Measurements from ENCODE around the gene OR2A7. TPM values are rescaled to one million over a fixed set of nuclear protein-coding genes. Genes with fewer than 3 reads are reported as not detected.
"Not testable (repeated sequence)": the region's sequence is repeated elsewhere in the genome, so short reads cannot be mapped to it uniquely, and the experiment has no call there.

The OR2A7 gene
- 4.9 TPM for total RNA-seq

GRCh38 chr7:144264692-144265091 lies at the start of gene OR2A7:
Gene OR2A7, minus strand, starts transcription at chr7:144264792. Its CDS starts 5,164 bp downstream, at chr7:144259628.
- intact Hi-C loops (cut with DNase I); H3K27ac ChIP-seq; H3K36me3 ChIP-seq: not testable (repeated sequence)

GRCh38 chr7:144311872-144312469 lies 47.4 kb upstream of the OR2A7 start, which contains the start of gene OR2A1:
Gene OR2A1, plus strand, starts transcription at chr7:144312419. Its CDS starts 5,706 bp downstream, at chr7:144318125.
- not testable (repeated sequence) for H3K27me3 ChIP-seq, H3K9me3 ChIP-seq

More at GRCh38 chr7:144264692-144265091, at the start of gene OR2A7:
- H3K9me3 ChIP-seq; H3K4me3 ChIP-seq; H3K4me1 ChIP-seq; DNase-seq (ENCODE audit: low spot score in 2 of 2); H3K27me3 ChIP-seq: not testable (repeated sequence)

GRCh38 chr7:144311218-144311617 lies 46.6 kb upstream of the OR2A7 start:
- DNase-seq (ENCODE audit: low spot score in 2 of 2); H3K4me1 ChIP-seq; intact Hi-C loops (cut with DNase I); H3K4me3 ChIP-seq; H3K36me3 ChIP-seq; H3K27ac ChIP-seq; H3K9me3 ChIP-seq; H3K27me3 ChIP-seq: not testable (repeated sequence)

More at GRCh38 chr7:144311872-144312469, 47.4 kb upstream of the OR2A7 start, which contains the start of gene OR2A1:
- DNase-seq (ENCODE audit: low spot score in 2 of 2); intact Hi-C loops (cut with DNase I); H3K36me3 ChIP-seq; H3K4me3 ChIP-seq; H3K27ac ChIP-seq; H3K4me1 ChIP-seq: not testable (repeated sequence)

- H3K36me3 ChIP-seq; H3K9me3 ChIP-seq; DNase-seq (ENCODE audit: low spot score in 2 of 2); intact Hi-C loops (cut with DNase I); H3K4me3 ChIP-seq; H3K27me3 ChIP-seq; H3K27ac ChIP-seq; H3K4me1 ChIP-seq: not testable (repeated sequence)
These were observed 45.1 kb upstream of the OR2A7 start for GRCh38 chr7:144309702-144310101.

- H3K9me3 ChIP-seq; H3K36me3 ChIP-seq; intact Hi-C loops (cut with DNase I); H3K27me3 ChIP-seq; DNase-seq (ENCODE audit: low spot score in 2 of 2); H3K4me3 ChIP-seq; H3K4me1 ChIP-seq; H3K27ac ChIP-seq: not testable (repeated sequence)
These were observed 40.6 kb upstream of the OR2A7 start for GRCh38 chr7:144305156-144305555.

- H3K4me1 ChIP-seq; H3K4me3 ChIP-seq; intact Hi-C loops (cut with DNase I): not testable (repeated sequence)
These were observed 39.0 kb upstream of the OR2A7 start for GRCh38 chr7:144303607-144304006.

GRCh38 chr7:144302578-144303303 lies 38.1 kb upstream of the OR2A7 start:
- H3K9me3 ChIP-seq; H3K27me3 ChIP-seq; DNase-seq (ENCODE audit: low spot score in 2 of 2); intact Hi-C loops (cut with DNase I); H3K4me3 ChIP-seq; H3K4me1 ChIP-seq; H3K27ac ChIP-seq; H3K36me3 ChIP-seq: not testable (repeated sequence)

More at GRCh38 chr7:144303607-144304006, 39.0 kb upstream of the OR2A7 start:
- H3K27ac ChIP-seq; H3K27me3 ChIP-seq; H3K9me3 ChIP-seq; DNase-seq (ENCODE audit: low spot score in 2 of 2); H3K36me3 ChIP-seq: not testable (repeated sequence)

GRCh38 chr7:144293794-144294499 lies 29.4 kb upstream of the OR2A7 start:
- intact Hi-C loops (cut with DNase I); H3K4me1 ChIP-seq; H3K4me3 ChIP-seq; DNase-seq (ENCODE audit: low spot score in 2 of 2); H3K9me3 ChIP-seq; H3K27ac ChIP-seq; H3K27me3 ChIP-seq; H3K36me3 ChIP-seq: not testable (repeated sequence)

- intact Hi-C loops (cut with DNase I): not testable (repeated sequence)
These were observed 28.0 kb upstream of the OR2A7 start for GRCh38 chr7:144292384-144293161.

GRCh38 chr7:144291607-144292006 lies 27.0 kb upstream of the OR2A7 start:
- DNase-seq (ENCODE audit: low spot score in 2 of 2); H3K4me3 ChIP-seq; H3K27me3 ChIP-seq; H3K9me3 ChIP-seq; H3K27ac ChIP-seq; intact Hi-C loops (cut with DNase I); H3K4me1 ChIP-seq; H3K36me3 ChIP-seq: not testable (repeated sequence)

More at GRCh38 chr7:144292384-144293161, 28.0 kb upstream of the OR2A7 start:
- H3K4me3 ChIP-seq; H3K9me3 ChIP-seq; H3K4me1 ChIP-seq; H3K27me3 ChIP-seq; DNase-seq (ENCODE audit: low spot score in 2 of 2); H3K27ac ChIP-seq; H3K36me3 ChIP-seq: not testable (repeated sequence)

- H3K27ac ChIP-seq; H3K36me3 ChIP-seq; DNase-seq (ENCODE audit: low spot score in 2 of 2); intact Hi-C loops (cut with DNase I); H3K27me3 ChIP-seq; H3K4me1 ChIP-seq; H3K4me3 ChIP-seq; H3K9me3 ChIP-seq: not testable (repeated sequence)
These were observed 22.7 kb upstream of the OR2A7 start for GRCh38 chr7:144287171-144287784.

GRCh38 chr7:144283716-144284115 lies 19.1 kb upstream of the OR2A7 start:
- not testable (repeated sequence) for H3K27me3 ChIP-seq

GRCh38 chr7:144282490-144282889 lies 17.9 kb upstream of the OR2A7 start:
- intact Hi-C loops (cut with DNase I); H3K36me3 ChIP-seq; H3K27me3 ChIP-seq; H3K9me3 ChIP-seq; DNase-seq (ENCODE audit: low spot score in 2 of 2); H3K4me1 ChIP-seq; H3K4me3 ChIP-seq; H3K27ac ChIP-seq: not testable (repeated sequence)

More at GRCh38 chr7:144283716-144284115, 19.1 kb upstream of the OR2A7 start:
- DNase-seq (ENCODE audit: low spot score in 2 of 2); intact Hi-C loops (cut with DNase I); H3K36me3 ChIP-seq; H3K9me3 ChIP-seq; H3K4me3 ChIP-seq; H3K4me1 ChIP-seq; H3K27ac ChIP-seq: not testable (repeated sequence)

All from ascending aorta (tissue), 2 donors.